Activated T-cell treated with anti-CD3 and anti-CD28 coated beads for 48 hours (primary cell): ENCODE measurements around the gene PGA3.
"Not testable (repeated sequence)": the region's sequence is repeated elsewhere in the genome, so short reads cannot be mapped to it uniquely, and the experiment has no call there.

Experiments used
- DNase-seq: peaks from one replicate; pipeline ENCODE4 v3.0.0-alpha.2; 2020; ENCODE audit warnings: low read depth

PGA3 gene

GRCh38 chr11:61210629-61211028 is 7.3 kb downstream of the PGA3 start:
- not testable (repeated sequence) for DNase-seq

GRCh38 chr11:61211327-61211952 is 8.1 kb downstream of the PGA3 start:
- not testable (repeated sequence) for DNase-seq

- not testable (repeated sequence) for DNase-seq
These were observed 8.9 kb downstream of the PGA3 start for GRCh38 chr11:61212202-61212601.

GRCh38 chr11:61213711-61214324 is 10.5 kb downstream of the PGA3 start:
- not testable (repeated sequence) for DNase-seq

- not testable (repeated sequence) for DNase-seq
These were observed 15.0 kb downstream of the PGA3 start for GRCh38 chr11:61218306-61218705.

GRCh38 chr11:61219016-61219415 is 15.7 kb downstream of the PGA3 start:
- DNase-seq: not testable (repeated sequence)

GRCh38 chr11:61222047-61222446 is 18.7 kb downstream of the PGA3 start, which contains the start of gene PGA4:
Gene PGA4, plus strand, starts transcription at chr11:61222347. Its CDS starts 54 bp downstream, at chr11:61222401.
- DNase-seq: not testable (repeated sequence)

- not testable (repeated sequence) for DNase-seq
These were observed 19.4 kb downstream of the PGA3 start for GRCh38 chr11:61222692-61223091.

- DNase-seq: not testable (repeated sequence)
These were observed 23.3 kb downstream of the PGA3 start for GRCh38 chr11:61226457-61227137.

- not testable (repeated sequence) for DNase-seq
These were observed 26.1 kb downstream of the PGA3 start for GRCh38 chr11:61229458-61229857.

- DNase-seq: not testable (repeated sequence)
These were observed 27.7 kb downstream of the PGA3 start for GRCh38 chr11:61231033-61231432.

GRCh38 chr11:61231585-61231984 is 28.3 kb downstream of the PGA3 start:
- DNase-seq: not testable (repeated sequence)

GRCh38 chr11:61232548-61233145 is 29.3 kb downstream of the PGA3 start:
- DNase-seq: not testable (repeated sequence)

GRCh38 chr11:61237130-61237529 is 33.8 kb downstream of the PGA3 start:
- not testable (repeated sequence) for DNase-seq

GRCh38 chr11:61240288-61240687 is 37.0 kb downstream of the PGA3 start:
- not testable (repeated sequence) for DNase-seq

- not testable (repeated sequence) for DNase-seq
These were observed 37.6 kb downstream of the PGA3 start, which contains the start of gene PGA5 for GRCh38 chr11:61240875-61241274. Gene PGA5, plus strand, starts transcription at chr11:61241175. Its CDS starts 52 bp downstream, at chr11:61241227.

- not testable (repeated sequence) for DNase-seq
These were observed 38.2 kb downstream of the PGA3 start for GRCh38 chr11:61241526-61241925.

- not testable (repeated sequence) for DNase-seq
These were observed 42.1 kb downstream of the PGA3 start for GRCh38 chr11:61245284-61245964.

GRCh38 chr11:61248071-61248470 is 44.8 kb downstream of the PGA3 start:
- not testable (repeated sequence) for DNase-seq

GRCh38 chr11:61249201-61249600 is 45.9 kb downstream of the PGA3 start:
- not testable (repeated sequence) for DNase-seq
